ENCODE measurements around the gene MAP3K20.
"Not testable (repeated sequence)": the region's sequence is repeated elsewhere in the genome, so short reads cannot be mapped to it uniquely, and the experiment has no call there.

Gene MAP3K20

GRCh38 chr2:173119069-173119807, 43.6 kb downstream of the MAP3K20 start:
- no peak for DNase-seq (ENCODE audit: low read depth in 3 of 3, low spot score in 1 of 3)

GRCh38 chr2:173119944-173120343, 44.3 kb downstream of the MAP3K20 start:
- DNase-seq (ENCODE audit: low read depth in 3 of 3, low spot score in 1 of 3) = no peak

- no peak for DNase-seq (ENCODE audit: low read depth in 3 of 3, low spot score in 1 of 3)
Observed at GRCh38 chr2:173122936-173123335, 47.3 kb downstream of the MAP3K20 start.

- DNase-seq (ENCODE audit: low read depth in 3 of 3, low spot score in 1 of 3) = no peak
Observed at GRCh38 chr2:173124441-173124840, 48.8 kb downstream of the MAP3K20 start.

GRCh38 chr2:173126819-173127218, 51.2 kb downstream of the MAP3K20 start:
- DNase-seq (ENCODE audit: low read depth in 3 of 3, low spot score in 1 of 3) = no peak

GRCh38 chr2:173128132-173128531, 52.5 kb downstream of the MAP3K20 start:
- DNase-seq (ENCODE audit: low read depth in 3 of 3, low spot score in 1 of 3) = not testable (repeated sequence)

- DNase-seq (ENCODE audit: low read depth in 3 of 3, low spot score in 1 of 3) = no peak
Observed at GRCh38 chr2:173130496-173131465, 55.1 kb downstream of the MAP3K20 start.

GRCh38 chr2:173132531-173132930, 56.9 kb downstream of the MAP3K20 start:
- no peak for DNase-seq (ENCODE audit: low read depth in 3 of 3, low spot score in 1 of 3)

- no peak for DNase-seq (ENCODE audit: low read depth in 3 of 3, low spot score in 1 of 3)
Observed at GRCh38 chr2:173134703-173135102, 59.1 kb downstream of the MAP3K20 start.

GRCh38 chr2:173136067-173136466, 60.4 kb downstream of the MAP3K20 start:
- DNase-seq (ENCODE audit: low read depth in 3 of 3, low spot score in 1 of 3) = no peak

- no peak for DNase-seq (ENCODE audit: low read depth in 3 of 3, low spot score in 1 of 3)
Observed at GRCh38 chr2:173136599-173136998, 61.0 kb downstream of the MAP3K20 start.

- DNase-seq (ENCODE audit: low read depth in 3 of 3, low spot score in 1 of 3) = no peak
Observed at GRCh38 chr2:173137610-173138009, 62.0 kb downstream of the MAP3K20 start.

GRCh38 chr2:173138962-173139361, 63.3 kb downstream of the MAP3K20 start:
- DNase-seq (ENCODE audit: low read depth in 3 of 3, low spot score in 1 of 3) = no peak

GRCh38 chr2:173141666-173142065, 66.0 kb downstream of the MAP3K20 start:
- DNase-seq (ENCODE audit: low read depth in 3 of 3, low spot score in 1 of 3) = no peak

GRCh38 chr2:173145454-173145853, 69.8 kb downstream of the MAP3K20 start:
- no peak for DNase-seq (ENCODE audit: low read depth in 3 of 3, low spot score in 1 of 3)

- no peak for DNase-seq (ENCODE audit: low read depth in 3 of 3, low spot score in 1 of 3)
Observed at GRCh38 chr2:173146590-173146989, 70.9 kb downstream of the MAP3K20 start.

GRCh38 chr2:173148520-173148919, 72.9 kb downstream of the MAP3K20 start:
- DNase-seq (ENCODE audit: low read depth in 3 of 3, low spot score in 1 of 3) = no peak

- peak in 1 of 3 donors; percentile 2 for DNase-seq (ENCODE audit: low read depth in 3 of 3, low spot score in 1 of 3)
Observed at GRCh38 chr2:173149491-173149890, 73.8 kb downstream of the MAP3K20 start.

GRCh38 chr2:173150087-173150486, 74.4 kb downstream of the MAP3K20 start:
- no peak for DNase-seq (ENCODE audit: low read depth in 3 of 3, low spot score in 1 of 3)

GRCh38 chr2:173150963-173151362, 75.3 kb downstream of the MAP3K20 start:
- no peak for DNase-seq (ENCODE audit: low read depth in 3 of 3, low spot score in 1 of 3)

- no peak for DNase-seq (ENCODE audit: low read depth in 3 of 3, low spot score in 1 of 3)
Observed at GRCh38 chr2:173151671-173152401, 76.2 kb downstream of the MAP3K20 start.

Measured in stimulated activated CD4-positive, alpha-beta T cell treated with anti-CD3 and anti-CD28 coated beads, TNF-alpha, amount 100 ng/mL, for 1 hour (primary cell).